ENCODE data around the gene RIOK2. TPM values are rescaled to one million over a fixed set of nuclear protein-coding genes. Genes with fewer than 3 reads are reported as not detected.

The RIOK2 gene
- total and polyA plus RNA-seq, 10 of the 15 experiments (the other 5 are each of a cell fraction or from before 2014, with no cell fraction given) = 23.0 to 69.1 (median 33.3) TPM

GRCh38 chr5:97208184-97208713, 25.2 kb upstream of the RIOK2 start (continued):
- TF ChIP-seq, protein P1, sequence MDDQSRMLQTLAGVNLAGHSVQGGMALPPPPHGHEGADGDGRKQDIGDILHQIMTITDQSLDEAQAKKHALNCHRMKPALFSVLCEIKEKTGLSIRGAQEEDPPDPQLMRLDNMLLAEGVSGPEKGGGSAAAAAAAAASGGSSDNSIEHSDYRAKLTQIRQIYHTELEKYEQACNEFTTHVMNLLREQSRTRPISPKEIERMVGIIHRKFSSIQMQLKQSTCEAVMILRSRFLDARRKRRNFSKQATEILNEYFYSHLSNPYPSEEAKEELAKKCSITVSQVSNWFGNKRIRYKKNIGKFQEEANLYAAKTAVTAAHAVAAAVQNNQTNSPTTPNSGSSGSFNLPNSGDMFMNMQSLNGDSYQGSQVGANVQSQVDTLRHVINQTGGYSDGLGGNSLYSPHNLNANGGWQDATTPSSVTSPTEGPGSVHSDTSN (IDR thresholded peaks at IDR 0.05; ENCODE audit: insufficient replicate concordance, low read depth, low read length) = no peak

- H4K20me1 ChIP-seq (ENCODE audit: control insufficient read depth, insufficient read depth) = no peaks in the 10 kb centered on the region
- H3K27me3 ChIP-seq (replicated peaks in 1 of 2; ENCODE audit: control insufficient read depth in 2 of 2, insufficient read depth in 2 of 2, low read length in 1 of 2) = no peaks in the 10 kb centered on the region
- H3K4me2 ChIP-seq (ENCODE audit: control insufficient read depth, insufficient read depth) = no peak overlapping the region
- CTCF ChIA-PET = interaction anchor here (1.0 to 2.8 kb wide), 2 partner anchors 33 to 37 kb away, joined by 4 to 13 read pairs; no protein-coding TSS in a partner anchor
- H3K4me1 ChIP-seq (ENCODE audit: control insufficient read depth, insufficient read depth, low read length) = peaks cover 8% of the 10 kb centered on the region
- H3K79me2 ChIP-seq (ENCODE audit: control insufficient read depth, insufficient read depth, low read length) = no peaks in the 10 kb centered on the region
- TF ChIP-seq, protein P2, sequence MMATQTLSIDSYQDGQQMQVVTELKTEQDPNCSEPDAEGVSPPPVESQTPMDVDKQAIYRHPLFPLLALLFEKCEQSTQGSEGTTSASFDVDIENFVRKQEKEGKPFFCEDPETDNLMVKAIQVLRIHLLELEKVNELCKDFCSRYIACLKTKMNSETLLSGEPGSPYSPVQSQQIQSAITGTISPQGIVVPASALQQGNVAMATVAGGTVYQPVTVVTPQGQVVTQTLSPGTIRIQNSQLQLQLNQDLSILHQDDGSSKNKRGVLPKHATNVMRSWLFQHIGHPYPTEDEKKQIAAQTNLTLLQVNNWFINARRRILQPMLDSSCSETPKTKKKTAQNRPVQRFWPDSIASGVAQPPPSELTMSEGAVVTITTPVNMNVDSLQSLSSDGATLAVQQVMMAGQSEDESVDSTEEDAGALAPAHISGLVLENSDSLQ (IDR thresholded peaks at IDR 0.05) = no peak
- TF ChIP-seq ZNF384 (IDR thresholded peaks at IDR 0.05; ENCODE audit: borderline replicate concordance, low read depth, low read length) (no peak), ZNF622 (IDR thresholded peaks at IDR 0.05) (no peak), CHD1 (IDR thresholded peaks at IDR 0.05; ENCODE audit: low read depth, low read length) (no peak), HDGF (IDR thresholded peaks at IDR 0.05) (no peak), SREBF1 (IDR thresholded peaks at IDR 0.05; ENCODE audit: low read length) (no peak), TCF3 (IDR thresholded peaks at IDR 0.05; ENCODE audit: borderline replicate concordance, insufficient read depth, low read depth, low read length) (no peak), SPI1 (IDR thresholded peaks at IDR 0.05; ENCODE audit: borderline replicate concordance, insufficient read depth, low read depth, low read length) (no peak), SMARCA5 (IDR thresholded peaks at IDR 0.05) (no peak), RELB (IDR thresholded peaks at IDR 0.05; ENCODE audit: low read depth) (no peak), ASH2L (IDR thresholded peaks at IDR 0.05; ENCODE audit: borderline replicate concordance, low read depth) (no peak)
- TF ChIP-seq, protein P3, sequence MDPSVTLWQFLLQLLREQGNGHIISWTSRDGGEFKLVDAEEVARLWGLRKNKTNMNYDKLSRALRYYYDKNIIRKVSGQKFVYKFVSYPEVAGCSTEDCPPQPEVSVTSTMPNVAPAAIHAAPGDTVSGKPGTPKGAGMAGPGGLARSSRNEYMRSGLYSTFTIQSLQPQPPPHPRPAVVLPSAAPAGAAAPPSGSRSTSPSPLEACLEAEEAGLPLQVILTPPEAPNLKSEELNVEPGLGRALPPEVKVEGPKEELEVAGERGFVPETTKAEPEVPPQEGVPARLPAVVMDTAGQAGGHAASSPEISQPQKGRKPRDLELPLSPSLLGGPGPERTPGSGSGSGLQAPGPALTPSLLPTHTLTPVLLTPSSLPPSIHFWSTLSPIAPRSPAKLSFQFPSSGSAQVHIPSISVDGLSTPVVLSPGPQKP (IDR thresholded peaks at IDR 0.05; ENCODE audit: low read depth, low read length) = no peak
- H3K36me3 ChIP-seq (ENCODE audit: control insufficient read depth in 2 of 2, insufficient read depth in 2 of 2, low read length in 1 of 2) = no peaks in the 10 kb centered on the region
- H3K4me3 ChIP-seq = no peak overlapping the region
- no peak for ATAC-seq
- 41% methylated on average over 2 of the region's 2 CpGs for WGBS (ENCODE audit: insufficient coverage, insufficient replicate concordance, low lambda C conversion rate, missing lambda C conversion rate)
- no peak overlapping the region for H3K27ac ChIP-seq (ENCODE audit: control insufficient read depth, insufficient read depth)
- peaks cover 1% of the 10 kb centered on the region; the same call in 2 of the 3 replicates for H3K9me3 ChIP-seq (replicated peaks; ENCODE audit: control insufficient read depth, insufficient read depth, low read length)
- SMC1A ChIA-PET (ENCODE audit: uncharacterized antibody, unreplicated experiment) = interaction anchor here (1.1 to 1.6 kb wide), 3 partner anchors 10 to 31 kb away, joined by 3 to 5 read pairs (median 5); no protein-coding TSS in a partner anchor
- no peak for DNase-seq (ENCODE audit: low read depth, low spot score)
- RAD21 ChIA-PET (ENCODE audit: unreplicated experiment) = interaction anchor here (1.2 to 1.8 kb wide), 2 partner anchors 36 to 340 kb away, joined by 3 to 4 read pairs; no protein-coding TSS in a partner anchor
- BruUV-seq (replicated peaks) = no TSS peak
- peak overlapping the region; percentile 5 for H2AFZ ChIP-seq (ENCODE audit: control insufficient read depth, low read depth, low read length)
- no peak for FAIRE-seq
- no peak overlapping the region for H3K9ac ChIP-seq (ENCODE audit: control insufficient read depth, insufficient read depth, low read length)
- POLR2A ChIA-PET = no interaction called here
- in situ Hi-C loops (cut with MboI) = loop anchor here (25.0 kb wide), 1 partner anchor 1843 kb away; no protein-coding TSS in a partner anchor
- intact Hi-C loops (cut with micrococcal nuclease; ENCODE audit: unreplicated experiment) = loop anchor here (5.0 kb wide), 3 partner anchors 163 to 1578 kb away; partner anchors contain the start of gene RGMB
Measured at GRCh38 chr5:97194366-97194765, 11.3 kb upstream of the RIOK2 start.

Data from GM12878 (cell line).